ENCODE data around the gene EIF2B2. TPM values are rescaled to one million over a fixed set of nuclear protein-coding genes. Genes with fewer than 3 reads are reported as not detected.

EIF2B2 gene
- total and polyA plus RNA-seq, 12 donors, result 20.6 to 90.9 (median 51.6) TPM

DNA sequence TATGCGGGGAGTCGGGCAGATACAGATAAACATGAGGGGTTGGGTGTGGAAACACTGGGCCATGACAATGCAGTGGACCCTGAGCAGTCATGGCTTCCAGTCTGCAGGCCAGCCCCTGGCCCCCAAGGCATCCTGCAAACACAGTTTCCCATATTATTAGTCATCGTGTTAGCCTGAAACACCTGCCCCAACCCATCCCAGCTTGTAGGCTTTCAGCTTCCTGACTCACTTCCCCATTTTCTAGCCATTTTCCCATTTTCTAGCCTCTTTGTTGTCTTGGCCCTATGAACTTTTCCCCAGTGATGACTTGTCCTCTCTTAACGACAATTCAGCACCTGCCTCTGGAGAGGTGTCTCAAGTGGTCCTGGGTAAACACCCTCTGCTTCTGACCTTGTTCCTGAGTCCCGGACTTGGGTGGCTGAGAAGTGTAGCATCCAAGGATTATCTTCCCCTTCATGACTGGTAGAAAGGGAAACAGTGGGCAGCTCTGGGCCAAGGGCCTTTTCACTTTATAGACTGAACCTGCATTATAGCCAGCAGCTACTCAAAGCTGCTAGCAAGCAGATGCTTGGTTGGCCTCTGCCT is 43.0 kb upstream of the EIF2B2 start:
- intact Hi-C loops (cut with DNase I), result no loop called here
- Histone ChIP-seq H3K36me3 (replicated peaks in 1 of 2) (no peaks in the 10 kb centered on the region), H3K27ac (no peak overlapping the region), H3K27me3 (no peaks in the 10 kb centered on the region), H3K4me1 (replicated peaks in 1 of 2) (peaks cover 0 to 15% of the 10 kb centered on the region in 2 donors), H3K4me3 (no peak overlapping the region), H3K9me3 (replicated peaks in 1 of 3) (no peaks in the 10 kb centered on the region)
- DNase-seq, result no peak
- 89 to 93% (median 90%) methylated on average over 5 of the region's 5 CpGs for WGBS, 4 donors
- TF ChIP-seq POLR2A (IDR thresholded peaks at IDR 0.05), result no peak
- TF ChIP-seq, protein P1, sequence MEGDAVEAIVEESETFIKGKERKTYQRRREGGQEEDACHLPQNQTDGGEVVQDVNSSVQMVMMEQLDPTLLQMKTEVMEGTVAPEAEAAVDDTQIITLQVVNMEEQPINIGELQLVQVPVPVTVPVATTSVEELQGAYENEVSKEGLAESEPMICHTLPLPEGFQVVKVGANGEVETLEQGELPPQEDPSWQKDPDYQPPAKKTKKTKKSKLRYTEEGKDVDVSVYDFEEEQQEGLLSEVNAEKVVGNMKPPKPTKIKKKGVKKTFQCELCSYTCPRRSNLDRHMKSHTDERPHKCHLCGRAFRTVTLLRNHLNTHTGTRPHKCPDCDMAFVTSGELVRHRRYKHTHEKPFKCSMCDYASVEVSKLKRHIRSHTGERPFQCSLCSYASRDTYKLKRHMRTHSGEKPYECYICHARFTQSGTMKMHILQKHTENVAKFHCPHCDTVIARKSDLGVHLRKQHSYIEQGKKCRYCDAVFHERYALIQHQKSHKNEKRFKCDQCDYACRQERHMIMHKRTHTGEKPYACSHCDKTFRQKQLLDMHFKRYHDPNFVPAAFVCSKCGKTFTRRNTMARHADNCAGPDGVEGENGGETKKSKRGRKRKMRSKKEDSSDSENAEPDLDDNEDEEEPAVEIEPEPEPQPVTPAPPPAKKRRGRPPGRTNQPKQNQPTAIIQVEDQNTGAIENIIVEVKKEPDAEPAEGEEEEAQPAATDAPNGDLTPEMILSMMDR (IDR thresholded peaks at IDR 0.05), result no peak

DNA sequence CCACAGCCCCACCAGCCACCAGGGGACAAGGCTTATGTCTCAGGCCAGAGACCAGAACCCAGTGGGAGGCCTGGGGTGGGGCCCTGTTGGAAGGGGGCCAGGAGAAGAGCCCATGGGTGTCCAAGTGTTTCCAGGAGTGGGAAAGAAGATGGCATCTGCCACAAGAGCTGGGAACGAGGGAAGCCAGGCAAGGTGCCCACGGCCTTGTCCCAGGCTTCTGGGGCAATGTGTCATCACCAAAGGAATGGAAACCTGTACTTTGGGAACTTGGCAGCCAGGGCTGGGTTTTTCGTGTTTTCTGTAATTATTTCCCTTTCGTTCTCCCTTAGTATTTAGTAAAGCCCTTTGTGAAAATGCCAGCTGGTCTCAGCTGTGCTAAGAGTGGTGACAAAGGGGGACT is 42.0 kb upstream of the EIF2B2 start:
- intact Hi-C loops (cut with DNase I), result no loop called here
- H3K4me1 ChIP-seq (replicated peaks in 1 of 2), result peaks cover 0 to 5% of the 10 kb centered on the region in 2 donors
- no peaks in the 10 kb centered on the region for H3K9me3 ChIP-seq (replicated peaks in 1 of 3)
- no peaks in the 10 kb centered on the region for H3K36me3 ChIP-seq (replicated peaks in 1 of 2)
- no peaks in the 10 kb centered on the region for H3K27me3 ChIP-seq
- peak; percentile 68 to 82 (median 81) for DNase-seq
- peak overlapping the region in 1 of 5 donors; percentile 44 for H3K27ac ChIP-seq
- H3K4me3 ChIP-seq, result no peak overlapping the region
- no peak for TF ChIP-seq POLR2A (IDR thresholded peaks at IDR 0.05)
- TF ChIP-seq, protein P1 (IDR thresholded peaks at IDR 0.05), result no peak
- WGBS, 4 donors, result 41 to 66% (median 52%) methylated on average over 4 of the region's 4 CpGs

DNA sequence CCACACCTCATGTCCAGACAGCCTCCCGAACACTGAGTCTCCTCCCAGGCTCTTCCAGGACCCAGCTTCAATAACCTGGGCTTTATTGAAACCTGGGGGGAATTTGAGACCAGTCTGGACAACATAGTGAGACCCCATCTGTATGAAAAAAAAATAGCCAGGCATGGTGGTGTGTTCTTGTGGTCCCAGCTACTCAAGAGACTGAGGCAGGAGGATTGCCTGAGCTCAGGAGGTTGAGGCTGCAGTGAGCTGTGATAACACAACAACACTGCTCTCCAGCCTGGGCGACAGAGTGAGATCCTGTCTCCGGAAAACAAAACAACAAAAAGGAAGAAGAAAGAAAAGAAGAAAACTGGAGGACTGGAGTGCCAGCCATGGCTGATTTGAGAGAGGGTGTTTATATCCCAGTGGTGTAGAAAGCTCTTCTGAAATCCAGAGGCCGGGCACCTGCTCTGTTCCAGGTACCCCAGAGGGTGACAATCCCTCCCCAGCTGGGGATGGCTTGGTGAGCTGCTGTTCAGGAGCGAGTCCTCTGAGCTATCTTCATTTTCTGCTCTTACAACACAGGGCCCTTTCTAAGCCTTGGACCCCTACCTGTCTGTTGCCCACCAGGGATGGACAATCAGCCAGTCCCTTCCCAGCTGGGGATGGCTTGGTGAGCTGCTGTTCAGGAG is 41.3 kb upstream of the EIF2B2 start:
- DNase-seq, result no peak
- intact Hi-C loops (cut with DNase I), result no loop called here

DNA sequence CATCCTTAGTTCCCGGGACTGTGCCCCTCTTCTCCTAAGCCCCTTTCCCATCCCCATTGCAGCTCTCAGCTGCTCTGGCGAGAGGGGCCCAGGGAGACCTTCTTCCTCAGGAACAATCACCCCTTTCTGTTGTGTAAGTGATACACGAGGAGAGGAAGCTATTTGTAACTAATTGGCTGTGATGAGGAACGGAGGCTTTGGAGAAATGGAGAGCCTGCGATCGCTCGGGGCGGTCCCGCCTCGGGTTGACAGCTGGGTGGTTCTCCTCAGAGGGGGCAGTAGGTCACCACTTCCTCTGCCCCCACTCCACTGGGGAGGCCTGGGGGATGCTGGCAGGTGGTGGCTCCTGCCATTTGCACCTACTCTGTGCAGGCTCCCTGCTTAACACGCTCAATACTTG is 40.7 kb upstream of the EIF2B2 start:
- no peaks in the 10 kb centered on the region for H3K9me3 ChIP-seq (replicated peaks in 1 of 3)
- no peak for DNase-seq
- no peaks in the 10 kb centered on the region for H3K36me3 ChIP-seq (replicated peaks in 1 of 2)
- TF ChIP-seq, protein P1 (IDR thresholded peaks at IDR 0.05), result no peak
- TF ChIP-seq POLR2A (IDR thresholded peaks at IDR 0.05), result no peak
- intact Hi-C loops (cut with DNase I), result no loop called here
- 70 to 83% (median 72%) methylated on average over 9 to 11 of the region's 11 CpGs for WGBS, 4 donors
- no peak overlapping the region for H3K4me3 ChIP-seq
- no peaks in the 10 kb centered on the region for H3K27me3 ChIP-seq
- no peak overlapping the region for H3K27ac ChIP-seq
- H3K4me1 ChIP-seq (replicated peaks in 1 of 2), result peaks cover 0 to 4% of the 10 kb centered on the region in 2 donors

More for the DNA sequence above, 41.3 kb upstream of the EIF2B2 start:
- TF ChIP-seq POLR2A (IDR thresholded peaks at IDR 0.05), result no peak
- TF ChIP-seq, protein P1 (IDR thresholded peaks at IDR 0.05), result no peak
- Histone ChIP-seq H3K27me3 (no peaks in the 10 kb centered on the region), H3K27ac (peak overlapping the region in 1 of 5 donors; percentile 44), H3K4me1 (replicated peaks in 1 of 2) (peaks cover 0 to 4% of the 10 kb centered on the region in 2 donors), H3K4me3 (no peak overlapping the region), H3K36me3 (replicated peaks in 1 of 2) (no peaks in the 10 kb centered on the region), H3K9me3 (replicated peaks in 1 of 3) (no peaks in the 10 kb centered on the region)
- WGBS, 4 donors, result 70 to 88% (median 78%) methylated on average over 4 to 5 of the region's 5 CpGs

Measured in adrenal gland (tissue), 12 donors.